WERI-Rb-1 (cell line): Measurements from ENCODE around the gene OR2H2.
A peak's percentile ranks its signal among the peaks of the same experiment; 100 is the strongest.

ENCODE experiments used
- DNase-seq: peaks from one replicate; pipeline ENCODE4 v3.0.0-alpha.2; 2020
- H3K27ac ChIP-seq: fragments of 250-450 bp; sonication (Bioruptor Pico); 2 replicates; pipeline ENCODE4 v1.5.1; 2020; ENCODE audit warnings: mild to moderate bottlenecking, moderate library complexity
- H3K27me3 ChIP-seq: fragments of 250-450 bp; sonication (Bioruptor Pico); 2 replicates; pipeline ENCODE4 v1.5.1; 2021; ENCODE audit warnings: mild to moderate bottlenecking, low read depth, moderate library complexity; ENCODE audit not compliant: insufficient read depth, severe bottlenecking
- H3K36me3 ChIP-seq: fragments of 250-450 bp; sonication (Bioruptor Pico); 2 replicates; pipeline ENCODE4 v1.5.1; 2020; ENCODE audit warnings: mild to moderate bottlenecking, moderate library complexity
- H3K4me3 ChIP-seq: 2 replicates; pipeline ENCODE4 v1.5.1; 2011; ENCODE audit warnings: low read depth, mild to moderate bottlenecking, control low read depth, low read length
- H3K9me3 ChIP-seq: fragments of 250-450 bp; sonication (Bioruptor Pico); 2 replicates; pipeline ENCODE4 v1.5.1; 2021; ENCODE audit warnings: mild to moderate bottlenecking, moderate library complexity; ENCODE audit not compliant: severe bottlenecking
- CTCF ChIP-seq: IDR thresholded peaks from 2 replicates; pipeline ENCODE4 v1.5.1; 2011; ENCODE audit warnings: low read depth, mild to moderate bottlenecking, control low read depth, inconsistent platforms, low read length

OR2H2 gene

GRCh38 chr6:29576056-29576455 lies 8.9 kb upstream of the OR2H2 start:
- H3K9me3 ChIP-seq: peaks cover 5% of the 10 kb centered on the region
- no peak overlapping the region for H3K27ac ChIP-seq

GRCh38 chr6:29577544-29577943 lies 7.4 kb upstream of the OR2H2 start:
- no peak for TF ChIP-seq CTCF
- H3K27me3 ChIP-seq: peaks cover 82% of the 10 kb centered on the region

More at GRCh38 chr6:29576056-29576455, 8.9 kb upstream of the OR2H2 start:
- Histone ChIP-seq H3K36me3 (no peaks in the 10 kb centered on the region), H3K27me3 (peaks cover 96% of the 10 kb centered on the region), H3K4me3 (no peak overlapping the region)
- no peak for DNase-seq
- no peak for TF ChIP-seq CTCF

GRCh38 chr6:29589423-29590048 lies 4.6 kb downstream of the OR2H2 start:
- Histone ChIP-seq H3K4me3 (no peak overlapping the region), H3K27ac (no peak overlapping the region), H3K27me3 (peaks cover 2% of the 10 kb centered on the region), H3K36me3 (no peaks in the 10 kb centered on the region), H3K9me3 (no peaks in the 10 kb centered on the region)
- TF ChIP-seq CTCF: peak; percentile 95
- peak; percentile 56 for DNase-seq

More at GRCh38 chr6:29577544-29577943, 7.4 kb upstream of the OR2H2 start:
- DNase-seq: no peak
- Histone ChIP-seq H3K36me3 (no peaks in the 10 kb centered on the region), H3K9me3 (peaks cover 5% of the 10 kb centered on the region), H3K27ac (no peak overlapping the region), H3K4me3 (no peak overlapping the region)

GRCh38 chr6:29590218-29590808 lies 5.4 kb downstream of the OR2H2 start:
- Histone ChIP-seq H3K27ac (no peak overlapping the region), H3K9me3 (no peaks in the 10 kb centered on the region), H3K4me3 (no peak overlapping the region), H3K36me3 (no peaks in the 10 kb centered on the region), H3K27me3 (no peaks in the 10 kb centered on the region)
- TF ChIP-seq CTCF: no peak
- DNase-seq: no peak

GRCh38 chr6:29591677-29592076 lies 6.8 kb downstream of the OR2H2 start:
- H3K4me3 ChIP-seq: no peak overlapping the region
- TF ChIP-seq CTCF: no peak
- no peaks in the 10 kb centered on the region for H3K9me3 ChIP-seq
- H3K36me3 ChIP-seq: no peaks in the 10 kb centered on the region
- H3K27ac ChIP-seq: no peak overlapping the region
- DNase-seq: no peak
- no peaks in the 10 kb centered on the region for H3K27me3 ChIP-seq
